ENCODE results near the gene PEMT.

The PEMT gene

GRCh38 chr17:17570798-17571716 is 20.5 kb downstream of the PEMT start:
- no peak for DNase-seq (ENCODE audit: low read depth)

- DNase-seq (ENCODE audit: low read depth) = no peak
These were observed 21.2 kb downstream of the PEMT start for GRCh38 chr17:17570140-17570797.

GRCh38 chr17:17569691-17570090 is 21.8 kb downstream of the PEMT start:
- no peak for DNase-seq (ENCODE audit: low read depth)

- DNase-seq (ENCODE audit: low read depth) = no peak
These were observed 22.7 kb downstream of the PEMT start for GRCh38 chr17:17568772-17569195.

GRCh38 chr17:17567631-17568030 is 23.9 kb downstream of the PEMT start:
- DNase-seq (ENCODE audit: low read depth) = no peak

- no peak for DNase-seq (ENCODE audit: low read depth)
These were observed 24.5 kb downstream of the PEMT start for GRCh38 chr17:17566896-17567513.

- no peak for DNase-seq (ENCODE audit: low read depth)
These were observed 25.8 kb downstream of the PEMT start for GRCh38 chr17:17565471-17566339.

GRCh38 chr17:17564896-17565295 is 26.6 kb downstream of the PEMT start:
- no peak for DNase-seq (ENCODE audit: low read depth)

GRCh38 chr17:17564323-17564722 is 27.2 kb downstream of the PEMT start:
- DNase-seq (ENCODE audit: low read depth) = no peak

- no peak for DNase-seq (ENCODE audit: low read depth)
These were observed 28.0 kb downstream of the PEMT start for GRCh38 chr17:17563530-17563929.

GRCh38 chr17:17562146-17562511 is 29.4 kb downstream of the PEMT start:
- no peak for DNase-seq (ENCODE audit: low read depth)

- DNase-seq (ENCODE audit: low read depth) = no peak
These were observed 29.9 kb downstream of the PEMT start for GRCh38 chr17:17561408-17562145.

GRCh38 chr17:17560975-17561374 is 30.5 kb downstream of the PEMT start:
- no peak for DNase-seq (ENCODE audit: low read depth)

GRCh38 chr17:17560167-17560566 is 31.3 kb downstream of the PEMT start:
- DNase-seq (ENCODE audit: low read depth) = no peak

GRCh38 chr17:17559164-17559563 is 32.3 kb downstream of the PEMT start:
- DNase-seq (ENCODE audit: low read depth) = no peak

- no peak for DNase-seq (ENCODE audit: low read depth)
These were observed 33.1 kb downstream of the PEMT start for GRCh38 chr17:17558431-17558830.

GRCh38 chr17:17557796-17558195 is 33.7 kb downstream of the PEMT start:
- no peak for DNase-seq (ENCODE audit: low read depth)

GRCh38 chr17:17556671-17557070 is 34.8 kb downstream of the PEMT start:
- no peak for DNase-seq (ENCODE audit: low read depth)

GRCh38 chr17:17555906-17556305 is 35.6 kb downstream of the PEMT start:
- DNase-seq (ENCODE audit: low read depth) = no peak

GRCh38 chr17:17555151-17555550 is 36.4 kb downstream of the PEMT start:
- no peak for DNase-seq (ENCODE audit: low read depth)

GRCh38 chr17:17554266-17554665 is 37.2 kb downstream of the PEMT start:
- no peak for DNase-seq (ENCODE audit: low read depth)

All from activated T-helper 9 cell treated with anti-CD3 and anti-CD28 coated beads, Interleukin-2, amount 50 U/mL, for 16 hours (primary cell).